Fibroblast of villous mesenchyme (primary cell): ENCODE measurements around the gene RADIL. TPM values are rescaled to one million over a fixed set of nuclear protein-coding genes. Genes with fewer than 3 reads are reported as not detected.

Experiments
- DNase-seq: peaks from one replicate; pipeline ENCODE4 v3.0.0-alpha.2; 2010; ENCODE audit warnings: low read depth
- H3K4me3 ChIP-seq: 2 replicates; pipeline ENCODE4 v1.5.1; 2011; ENCODE audit warnings: low read depth, mild to moderate bottlenecking, low read length
- CTCF ChIP-seq: IDR thresholded peaks from 2 replicates; pipeline ENCODE4 v1.5.1; 2012; ENCODE audit warnings: low read depth, mild to moderate bottlenecking, low read length; ENCODE audit not compliant: insufficient read depth
- total RNA-seq: library from RNA; depleted of rRNA; stranded (reverse); fragments of >200 nt; gene quantifications from 2 replicates; pipeline ENCODE4 v1.2.3, GENCODE V29; 2012

The RADIL gene
- total RNA-seq, 1 donor = under 0.01 TPM

GRCh38 chr7:4815609-4816418 lies 67.7 kb downstream of the RADIL start:
- TF ChIP-seq CTCF = no peak
- no peak for DNase-seq
- H3K4me3 ChIP-seq = no peak overlapping the region

- TF ChIP-seq CTCF = no peak
- DNase-seq = no peak
These were observed 68.4 kb downstream of the RADIL start for GRCh38 chr7:4815121-4815520.

GRCh38 chr7:4814433-4814832 lies 69.1 kb downstream of the RADIL start:
- no peak for DNase-seq
- no peak overlapping the region for H3K4me3 ChIP-seq
- no peak for TF ChIP-seq CTCF

More at GRCh38 chr7:4815121-4815520, 68.4 kb downstream of the RADIL start:
- no peak overlapping the region for H3K4me3 ChIP-seq

GRCh38 chr7:4809666-4810065 lies 73.8 kb downstream of the RADIL start:
- H3K4me3 ChIP-seq = no peak overlapping the region
- TF ChIP-seq CTCF = no peak
- DNase-seq = no peak

GRCh38 chr7:4809091-4809591 lies 74.4 kb downstream of the RADIL start:
- no peak for DNase-seq
- H3K4me3 ChIP-seq = no peak overlapping the region
- no peak for TF ChIP-seq CTCF

GRCh38 chr7:4808565-4808964 lies 75.0 kb downstream of the RADIL start:
- H3K4me3 ChIP-seq = no peak overlapping the region
- no peak for DNase-seq
- no peak for TF ChIP-seq CTCF

- H3K4me3 ChIP-seq = no peak overlapping the region
- DNase-seq = no peak
- no peak for TF ChIP-seq CTCF
These were observed 75.5 kb downstream of the RADIL start for GRCh38 chr7:4808026-4808425.
